NCI-H1048 (cell line): Measurements from ENCODE around the gene KIF5C.

ENCODE experiments used
- DNase-seq: peaks from one replicate; lab custom pipeline; 2025; lab: John Stamatoyannopoulos, UW

KIF5C gene

DNA sequence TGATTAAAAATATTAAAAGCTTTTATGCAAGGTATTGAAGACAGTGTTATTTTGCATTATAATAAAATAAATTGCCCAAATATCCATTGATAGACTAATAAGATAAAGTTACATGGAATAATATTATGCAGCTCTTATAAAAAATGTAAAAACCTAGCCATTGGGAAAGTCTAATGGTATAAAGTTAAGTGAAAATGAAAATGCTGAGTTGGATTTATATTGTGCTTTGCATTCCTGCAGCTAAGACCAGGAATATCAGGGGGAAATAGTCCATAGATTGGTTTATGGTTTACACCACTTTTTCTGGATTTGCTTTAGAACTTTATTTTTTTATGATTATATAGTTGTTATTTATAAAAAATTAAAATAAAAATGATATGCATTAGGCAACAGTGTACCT is 117.4 kb downstream of the KIF5C start:
- no peak for DNase-seq

DNA sequence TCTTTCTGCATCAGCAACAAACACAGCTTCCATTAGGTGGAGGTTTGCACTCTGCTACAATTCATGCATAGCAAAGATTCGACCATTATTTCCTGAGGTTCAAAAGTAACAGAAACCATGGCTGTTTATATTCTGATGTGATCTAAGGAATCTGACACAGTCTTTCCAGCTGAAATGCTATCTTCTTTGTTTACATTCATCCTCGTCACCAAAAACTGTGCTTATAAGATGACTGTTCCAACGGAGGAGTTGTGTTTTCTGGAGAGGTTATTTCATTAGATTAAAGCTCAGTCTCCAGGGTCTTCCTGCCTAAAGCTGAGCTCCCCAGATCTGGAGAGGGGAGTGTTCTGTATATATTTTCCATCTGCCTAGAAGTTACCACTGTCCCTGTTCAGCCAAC is 118.3 kb downstream of the KIF5C start:
- no peak for DNase-seq

DNA sequence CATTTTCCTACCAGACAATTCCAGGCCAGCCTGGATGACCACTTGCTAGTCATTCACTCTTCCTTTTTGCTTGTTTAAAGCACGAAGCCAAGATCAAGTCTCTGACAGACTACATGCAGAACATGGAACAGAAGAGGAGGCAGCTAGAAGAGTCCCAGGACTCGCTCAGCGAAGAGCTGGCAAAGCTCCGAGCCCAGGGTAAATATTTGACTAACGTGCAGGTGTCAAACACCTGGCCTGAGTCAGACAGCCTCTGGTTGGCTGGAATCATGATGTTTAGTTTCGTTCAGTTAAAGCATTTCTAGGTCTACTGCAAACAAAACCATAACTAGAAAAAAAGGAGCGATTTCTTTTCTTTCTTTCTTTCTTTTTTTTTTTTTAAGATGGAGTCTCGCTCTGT is 119.3 kb downstream of the KIF5C start:
- no peak for DNase-seq

DNA sequence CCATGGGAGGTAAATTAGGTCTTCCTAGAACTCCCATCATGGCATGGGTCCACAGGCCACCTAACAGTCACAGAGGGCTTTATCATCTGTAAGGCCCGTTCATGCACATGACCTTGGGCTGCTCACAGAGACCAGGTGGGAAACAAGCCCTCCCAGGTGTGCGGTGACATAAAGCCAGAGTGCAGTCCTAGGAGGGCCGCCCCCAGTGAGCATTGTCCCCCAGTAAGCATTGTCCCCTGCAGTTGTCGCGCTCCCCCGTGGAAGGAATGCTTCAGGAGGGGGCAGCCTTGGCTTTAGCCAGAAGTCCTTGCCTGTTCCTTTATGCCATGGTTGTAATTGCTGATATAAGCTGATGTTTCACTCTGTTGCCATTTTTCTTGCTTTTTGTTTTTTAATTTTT is 121.8 kb downstream of the KIF5C start:
- DNase-seq, result no peak

DNA sequence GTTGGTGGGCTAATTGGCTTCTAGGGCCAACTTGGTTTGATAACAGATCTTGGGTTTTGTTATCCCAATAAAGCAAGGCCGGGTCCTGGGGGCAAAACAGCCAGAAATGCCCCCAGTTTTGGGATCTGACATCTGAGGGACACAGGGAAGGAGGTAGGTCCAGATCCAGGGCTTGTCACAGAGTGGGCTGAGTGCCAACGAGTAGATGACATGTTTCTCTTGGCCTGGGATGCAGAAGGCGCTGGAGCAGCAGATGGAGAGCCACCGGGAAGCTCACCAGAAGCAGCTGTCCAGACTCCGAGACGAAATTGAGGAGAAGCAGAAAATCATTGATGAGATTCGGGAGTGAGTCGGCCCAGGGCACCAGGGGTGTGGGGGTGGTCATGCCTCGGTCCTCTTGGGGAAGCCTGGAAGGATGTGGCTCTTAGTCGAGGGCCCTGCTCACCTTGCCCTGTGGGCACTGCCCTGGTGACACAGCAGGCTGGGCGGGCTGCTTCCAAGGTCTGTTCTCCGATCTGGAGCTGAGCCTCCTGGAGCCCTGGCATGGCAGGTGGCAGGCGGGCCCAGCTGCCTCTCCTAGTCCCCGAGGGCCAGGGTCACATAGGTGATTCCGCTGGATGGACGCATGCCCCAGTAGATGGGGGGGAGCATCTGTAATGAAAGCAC is 123.3 kb downstream of the KIF5C start:
- no peak for DNase-seq

DNA sequence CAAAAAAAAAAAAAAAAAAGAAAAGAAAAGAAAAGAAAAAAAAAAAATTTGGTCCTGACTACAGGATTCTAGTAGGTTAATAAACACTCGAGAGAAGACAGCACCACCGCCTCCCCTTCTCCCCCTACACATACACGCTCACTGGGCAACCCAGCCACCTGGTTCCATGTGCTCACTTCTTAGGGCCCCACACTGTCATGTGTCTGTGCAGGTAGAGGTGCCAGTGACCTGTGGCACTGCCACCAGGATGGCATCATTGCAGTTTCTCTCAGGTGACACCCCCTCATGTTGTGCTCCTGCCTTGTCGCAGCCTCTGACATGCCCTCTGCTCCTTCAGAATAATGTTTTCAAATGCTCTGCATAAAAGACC is 123.8 kb downstream of the KIF5C start:
- no peak for DNase-seq

DNA sequence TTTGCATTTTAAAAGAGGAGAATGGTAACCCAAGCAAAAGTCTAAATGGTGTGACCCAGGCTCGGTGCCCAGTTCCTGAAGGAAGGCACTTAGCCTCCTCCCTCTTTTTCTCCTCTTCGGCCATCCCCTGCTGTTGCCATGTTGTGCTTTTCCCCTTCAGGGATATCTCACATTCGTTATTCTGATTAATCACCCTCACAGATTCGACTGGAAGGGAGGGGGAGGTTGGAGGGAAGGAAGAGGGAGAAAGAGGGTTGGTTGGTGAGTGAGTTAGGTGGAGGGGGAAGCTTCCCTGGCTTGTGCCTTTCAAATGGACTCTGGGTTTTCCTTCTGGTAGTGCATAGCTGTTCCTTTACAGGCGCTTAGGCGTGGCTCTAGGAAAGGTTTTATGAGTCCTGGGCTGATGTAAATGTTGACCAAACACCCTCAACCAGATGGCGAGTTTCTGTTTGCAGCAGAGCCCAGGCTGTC is 124.5 kb downstream of the KIF5C start:
- no peak for DNase-seq

DNA sequence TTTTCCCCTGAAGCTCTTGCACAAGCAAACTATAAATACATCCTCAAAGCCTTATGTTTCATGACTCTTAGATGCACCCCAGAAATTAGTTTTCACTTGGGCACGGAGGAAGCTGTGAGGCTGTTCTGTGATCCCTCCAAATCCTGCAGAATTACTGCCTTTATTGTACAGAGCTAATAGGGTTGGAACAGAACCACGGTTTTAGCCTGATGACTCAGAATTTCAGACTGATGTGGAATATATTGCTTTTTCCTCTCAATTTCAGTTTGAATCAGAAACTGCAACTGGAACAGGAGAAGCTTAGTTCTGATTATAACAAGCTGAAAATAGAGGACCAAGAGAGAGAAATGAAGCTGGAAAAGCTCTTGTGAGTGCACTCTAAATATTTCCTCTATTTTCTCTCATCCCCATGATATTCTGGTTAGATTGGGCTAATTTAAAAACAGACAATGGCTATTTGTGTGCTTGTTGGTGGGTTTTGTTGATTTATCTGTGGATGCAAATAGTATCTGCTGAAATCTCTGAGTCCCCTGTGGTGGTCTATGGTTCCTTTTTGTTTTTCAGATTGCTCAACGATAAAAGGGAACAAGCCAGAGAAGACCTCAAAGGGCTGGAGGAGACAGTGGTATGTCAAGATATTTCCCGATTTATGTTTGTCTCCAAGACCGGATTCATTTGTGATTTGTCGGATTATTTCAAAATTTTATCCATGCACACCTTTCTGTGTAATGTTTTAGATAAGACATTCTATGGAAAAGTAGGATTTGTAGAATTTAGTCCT is 125.3 kb downstream of the KIF5C start:
- no peak for DNase-seq

DNA sequence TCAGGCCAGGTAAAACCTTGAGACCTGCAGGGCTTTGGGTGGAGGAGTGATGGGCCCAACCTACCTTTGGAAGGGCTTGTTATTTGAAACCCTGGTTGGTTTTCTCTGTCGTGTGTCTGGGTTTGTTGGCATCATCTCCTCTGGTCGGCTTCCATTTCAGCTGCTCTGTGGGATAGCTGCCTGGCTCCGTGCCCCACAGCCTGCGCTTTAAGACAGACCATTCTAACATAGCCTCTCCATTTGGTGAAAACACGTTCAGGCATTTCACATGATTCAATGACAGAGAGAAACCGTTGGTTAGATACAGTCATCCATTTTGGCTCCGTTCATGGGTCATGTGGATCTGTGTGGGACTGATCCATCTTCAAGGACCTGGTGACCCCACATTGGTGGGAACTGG is 126.5 kb downstream of the KIF5C start:
- DNase-seq, result no peak

DNA sequence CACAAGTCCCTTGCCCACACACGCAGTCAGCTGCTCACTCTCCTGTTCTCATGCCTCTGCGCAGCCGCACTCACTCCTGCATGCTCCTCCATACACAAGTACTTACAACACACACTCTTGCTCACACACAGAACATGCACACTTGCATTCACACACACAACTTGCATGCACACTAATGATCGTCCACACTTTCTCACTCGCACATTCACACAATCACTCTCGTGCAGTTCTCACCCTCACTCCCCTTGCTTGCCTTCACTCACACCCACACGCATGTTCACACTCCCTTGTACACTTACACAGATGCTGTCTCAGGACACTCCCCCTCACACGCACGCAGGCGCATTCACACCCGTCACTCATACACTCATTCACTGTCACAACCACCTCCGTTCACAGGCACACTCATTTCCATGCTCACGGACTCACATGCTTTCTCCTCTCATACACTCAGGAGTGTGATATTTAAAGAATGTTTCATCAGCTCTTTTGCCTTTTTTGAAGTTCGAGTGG is 127.4 kb downstream of the KIF5C start:
- DNase-seq, result no peak

DNA sequence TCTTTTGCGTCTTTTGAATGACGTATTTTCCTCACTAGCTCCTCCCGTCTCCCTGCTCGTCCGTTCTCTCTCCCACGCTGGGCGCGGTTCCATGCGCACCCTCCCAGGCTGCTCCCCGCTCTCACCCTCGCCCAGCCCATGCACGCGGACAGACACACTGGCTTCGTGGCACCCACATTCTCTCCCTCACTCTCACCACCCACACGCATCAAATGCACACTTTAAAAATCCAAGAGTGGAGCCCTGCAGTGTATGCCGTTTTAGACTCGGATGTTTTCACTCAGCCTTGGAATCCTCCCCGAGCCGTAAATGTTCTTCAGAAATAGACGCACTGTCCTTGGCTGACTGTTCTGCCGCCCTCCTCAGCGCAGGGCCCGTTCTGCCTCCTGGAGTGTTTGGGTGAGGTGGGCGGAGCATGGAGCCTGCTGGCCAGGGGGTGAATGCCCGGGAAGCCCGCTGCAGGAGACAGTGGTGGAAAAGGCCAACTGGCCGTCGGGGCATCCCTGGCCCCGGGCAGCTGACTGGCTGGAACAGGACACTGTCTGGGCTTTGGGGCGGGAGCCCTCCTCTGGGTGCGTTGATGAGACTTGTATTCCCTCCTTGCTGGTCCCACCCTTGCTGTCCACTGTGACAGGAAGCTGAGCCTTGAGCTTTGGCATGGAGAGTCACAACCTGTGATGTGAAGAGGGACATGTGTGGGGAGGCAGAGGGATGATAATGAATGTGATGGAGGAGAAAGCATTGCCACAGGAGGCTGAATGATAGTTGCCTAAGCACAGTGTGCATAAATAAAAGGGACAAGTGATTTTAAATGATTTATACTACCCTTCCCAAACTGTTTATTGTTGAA is 128.1 kb downstream of the KIF5C start:
- DNase-seq, result no peak

DNA sequence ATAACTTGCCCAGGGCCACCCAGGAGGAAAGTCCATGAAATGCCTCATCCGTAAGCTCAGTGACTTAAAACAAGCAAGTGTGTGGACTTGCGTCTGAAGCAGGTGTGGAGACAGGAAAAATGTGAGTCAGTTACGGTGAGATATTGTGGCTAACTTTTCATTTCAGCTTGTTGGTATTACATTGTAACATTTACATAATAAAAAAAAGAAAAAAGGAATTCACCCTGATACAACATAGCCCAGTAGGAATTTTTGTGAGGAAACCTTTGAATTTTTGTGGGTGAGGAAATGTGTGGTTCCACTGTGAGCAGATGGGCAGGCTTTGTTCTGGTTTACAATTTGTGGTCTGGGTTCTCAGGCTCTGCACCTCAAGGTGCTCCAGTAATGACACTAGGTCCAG is 129.8 kb downstream of the KIF5C start:
- no peak for DNase-seq

DNA sequence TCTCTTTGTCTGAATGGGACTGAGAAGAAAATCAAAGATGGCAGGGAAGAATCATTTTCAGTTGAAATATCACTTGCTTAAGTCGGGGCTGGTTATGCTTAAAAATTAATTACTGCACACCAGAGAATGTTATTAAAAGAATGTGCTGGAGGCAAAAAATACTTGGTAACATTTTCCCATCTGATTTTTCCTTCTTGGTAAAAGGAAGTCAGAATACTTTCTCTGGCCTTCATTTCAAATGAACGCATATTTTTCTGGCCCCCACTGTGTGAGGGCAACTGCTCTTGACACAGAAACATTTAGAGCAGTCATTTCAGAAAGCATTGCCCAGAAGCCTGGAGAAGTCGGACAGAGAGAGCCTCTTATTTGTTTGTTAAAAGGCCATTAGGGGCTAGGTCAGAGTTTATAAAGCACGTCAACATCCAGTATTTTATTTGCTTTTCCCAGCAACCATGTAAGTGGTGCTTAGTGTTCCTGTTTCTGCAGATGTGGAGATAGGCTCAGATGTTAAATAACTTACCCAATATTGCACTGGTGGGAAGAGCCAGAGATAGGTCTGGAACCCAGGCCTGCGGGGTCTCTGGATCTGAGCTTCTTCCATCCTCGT is 130.5 kb downstream of the KIF5C start:
- no peak for DNase-seq

DNA sequence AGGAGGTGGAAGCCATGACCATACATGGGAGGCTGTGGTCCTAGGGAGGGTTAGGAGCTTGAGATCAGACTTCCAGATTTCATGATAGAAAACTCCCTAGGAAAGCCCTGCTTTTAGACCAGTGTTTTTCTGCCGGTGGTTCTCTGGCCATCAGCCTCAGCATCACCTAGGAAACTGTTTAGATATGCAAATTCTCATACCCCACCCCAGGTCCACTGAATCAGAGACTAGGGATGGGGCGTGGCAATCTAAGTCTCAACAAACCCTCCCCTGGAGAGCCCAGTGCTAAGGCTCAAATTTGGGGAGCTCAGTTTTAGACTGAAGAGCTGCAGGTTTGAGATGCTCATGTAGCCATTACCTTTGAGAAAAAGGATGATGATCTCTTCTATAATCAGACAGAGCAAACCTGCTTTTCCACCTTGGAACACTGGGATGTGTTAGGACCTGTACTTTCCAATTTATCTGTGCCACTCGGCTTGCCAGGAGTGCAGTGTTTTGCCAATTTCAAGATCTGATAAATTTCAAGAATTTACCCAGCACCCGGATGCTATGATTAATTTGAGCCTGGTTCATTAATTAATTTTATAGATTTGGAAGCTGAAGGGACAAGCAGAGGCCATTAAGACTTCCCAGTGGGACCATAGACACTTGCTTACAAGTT is 132.0 kb downstream of the KIF5C start:
- no peak for DNase-seq

DNA sequence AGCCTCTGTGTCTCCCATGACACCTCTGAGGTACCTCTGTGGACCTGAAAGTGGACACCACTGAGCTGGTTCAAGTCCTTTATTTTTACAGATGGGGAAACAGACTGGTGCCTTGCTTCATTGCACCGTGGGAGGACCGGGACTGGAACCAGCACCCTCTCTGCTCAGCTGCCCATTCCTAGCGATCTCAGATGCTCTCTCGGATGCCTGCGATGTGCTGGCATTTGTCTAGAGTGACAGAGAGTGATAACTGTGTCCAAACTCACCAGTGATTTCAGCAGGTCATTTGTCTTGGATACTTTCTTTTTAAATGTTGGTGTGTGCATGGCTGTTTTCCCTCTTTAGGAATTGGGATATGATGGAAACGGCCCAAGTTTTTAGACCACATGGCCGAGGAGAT is 133.4 kb downstream of the KIF5C start:
- no peak for DNase-seq

DNA sequence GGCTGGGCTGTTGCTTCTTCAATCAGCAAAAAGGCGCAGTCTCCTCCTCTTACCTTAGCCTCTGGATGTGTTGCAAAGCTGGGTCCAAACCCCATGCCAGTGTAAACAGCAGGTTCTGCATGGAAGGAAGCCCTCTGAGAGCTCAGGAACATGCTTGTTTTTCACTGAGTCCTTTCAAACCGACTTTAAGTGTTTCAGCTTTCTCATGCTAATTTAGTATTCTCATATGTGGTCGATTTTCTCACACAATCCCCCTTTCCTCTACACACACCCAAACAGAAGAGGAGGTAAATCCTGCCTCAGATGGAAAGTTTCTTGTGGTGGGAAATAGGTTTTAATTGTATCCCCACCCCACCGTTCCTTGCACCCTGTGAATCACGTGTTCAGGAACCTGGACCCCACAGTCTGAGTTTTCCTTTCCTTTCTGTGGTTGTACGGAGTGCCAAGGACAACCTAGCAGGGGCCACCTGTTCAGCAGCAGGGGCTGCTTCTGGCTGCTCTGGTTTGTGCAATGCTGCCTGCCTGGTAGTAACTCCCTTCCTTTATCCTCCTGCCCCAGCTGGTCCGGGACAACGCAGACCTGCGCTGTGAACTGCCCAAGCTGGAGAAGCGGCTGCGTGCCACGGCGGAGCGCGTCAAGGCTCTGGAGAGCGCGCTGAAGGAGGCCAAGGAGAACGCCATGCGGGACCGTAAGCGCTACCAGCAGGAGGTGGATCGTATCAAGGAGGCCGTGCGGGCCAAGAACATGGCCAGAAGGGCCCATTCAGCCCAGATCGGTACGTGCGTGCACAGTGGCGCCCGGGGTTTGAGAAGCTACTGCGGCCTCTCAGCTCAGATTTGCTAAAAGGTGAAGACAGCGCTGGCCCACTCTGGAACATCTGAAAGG is 134.8 kb downstream of the KIF5C start:
- DNase-seq, result no peak

DNA sequence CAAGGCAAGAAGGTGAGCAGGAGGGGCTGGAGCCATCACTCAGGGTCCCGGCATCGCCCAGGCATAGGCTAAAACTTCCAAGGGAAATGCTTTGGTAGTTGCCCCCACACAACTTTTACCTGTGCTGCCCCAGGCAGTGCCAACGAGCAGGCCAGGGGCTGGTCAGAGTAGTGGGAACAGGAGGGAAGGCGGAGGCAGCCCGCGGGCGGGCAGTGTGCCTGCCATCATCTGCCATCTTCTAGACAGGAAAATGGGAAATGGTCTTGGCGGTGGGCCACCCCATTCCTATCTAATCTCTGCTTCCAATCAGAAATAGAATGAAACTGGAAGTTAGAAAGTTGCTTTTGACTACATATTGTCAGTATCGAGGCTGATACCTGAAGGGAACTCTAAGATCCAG is 137.5 kb downstream of the KIF5C start:
- no peak for DNase-seq

DNA sequence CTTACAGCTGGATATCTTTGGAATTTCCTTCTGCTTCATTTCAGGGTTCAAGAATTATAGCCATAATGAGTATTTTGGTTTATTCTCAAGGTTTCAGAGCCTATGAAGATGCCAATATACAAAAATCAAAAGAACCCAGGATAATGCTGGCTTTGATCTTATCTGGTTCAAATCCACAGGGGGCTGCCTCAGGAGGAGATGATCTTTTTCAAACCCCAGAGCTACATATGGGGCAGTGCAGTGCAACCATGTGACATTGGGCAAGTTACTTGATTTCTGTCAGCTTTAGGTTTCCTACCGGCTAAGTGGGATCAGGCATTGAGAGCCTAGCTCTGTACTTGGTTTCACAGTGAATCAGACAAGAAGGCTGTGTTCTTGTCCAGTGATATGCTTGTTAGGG is 140.5 kb downstream of the KIF5C start:
- no peak for DNase-seq

DNA sequence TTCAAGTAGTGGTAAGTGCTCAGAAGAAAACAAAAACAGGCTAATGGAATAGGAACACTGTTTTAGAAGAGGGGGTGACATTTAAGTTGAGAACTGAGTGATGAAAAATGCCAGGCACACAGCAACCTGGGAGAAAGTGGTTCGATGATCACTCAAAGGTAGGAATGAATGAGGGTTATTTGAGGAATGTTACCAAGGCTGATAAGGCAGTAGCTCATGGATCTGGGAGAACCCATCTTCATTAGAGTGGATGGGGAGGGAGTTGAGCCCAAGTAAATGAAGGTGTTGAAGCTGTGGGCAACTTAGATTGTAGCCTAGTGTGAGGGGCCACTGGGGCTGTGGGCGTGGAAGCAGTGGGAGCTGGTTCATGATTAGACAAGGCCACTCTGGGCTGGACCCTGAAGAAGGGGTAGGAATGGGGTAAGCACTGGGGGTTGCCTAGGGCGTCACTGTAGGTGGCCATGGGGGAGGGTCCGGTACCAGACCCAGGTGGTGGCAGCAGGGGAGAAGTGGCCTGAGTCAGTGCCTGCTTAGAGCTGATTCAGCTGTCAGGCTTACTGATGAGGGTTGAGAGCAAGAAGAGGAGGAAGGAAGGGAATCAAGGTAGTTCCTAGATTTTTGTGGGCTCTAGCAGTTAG is 141.0 kb downstream of the KIF5C start:
- DNase-seq, result no peak
